Cardiac muscle cell (in vitro differentiated cells and primary cell): ENCODE data around the gene TMEM131. TPM values are rescaled to one million over a fixed set of nuclear protein-coding genes. Genes with fewer than 3 reads are reported as not detected.
"Not testable (repeated sequence)": the region's sequence is repeated elsewhere in the genome, so short reads cannot be mapped to it uniquely, and the experiment has no call there.

Source experiments
- DNase-seq, 2 donors: peaks; one replicate each; pipeline versions ENCODE4 v3.0.0 to v3.0.0-alpha.2; 2010 to 2017; ENCODE audit warnings: low read depth in 1 of 2, low spot score in 1 of 2
- H3K27ac ChIP-seq: fragments of 200-600 bp; sonication (generic); 2 replicates; pipeline ENCODE4 v1.5.1; 2016
- H3K27me3 ChIP-seq: fragments of 200-600 bp; sonication (generic); 2 replicates; pipeline ENCODE4 v1.6.0; 2016; ENCODE audit warnings: control low read depth
- H3K36me3 ChIP-seq: fragments of 200-600 bp; sonication (generic); 2 replicates; pipeline ENCODE4 v1.5.1; 2016; ENCODE audit warnings: control low read depth
- H3K4me1 ChIP-seq: fragments of 200-600 bp; sonication (generic); 2 replicates; pipeline ENCODE4 v1.8.1; 2017; ENCODE audit warnings: low read depth, mild to moderate bottlenecking, mixed run types
- H3K4me3 ChIP-seq: fragments of 200-600 bp; sonication (generic); 2 replicates; pipeline ENCODE4 v1.5.1; 2016; ENCODE audit warnings: mild to moderate bottlenecking
- H3K9me3 ChIP-seq: fragments of 200-600 bp; sonication (generic); 2 replicates; pipeline ENCODE4 v1.5.1; 2017; ENCODE audit warnings: low read depth, mild to moderate bottlenecking, control low read depth
- CTCF ChIP-seq: IDR thresholded peaks from 2 replicates; pipeline ENCODE4 v1.5.1; 2012; ENCODE audit warnings: low read depth, mild to moderate bottlenecking, low read length
- polyA plus RNA-seq: library from polyadenylated mRNA; unstranded; fragments of >200 nt; fragmentation: Nextera tagmentation; extraction: Ambion mirVana; gene quantifications from 2 replicates; pipeline ENCODE4 v1.2.1, GENCODE V29; 2016
- total RNA-seq: library from RNA; depleted of rRNA; stranded (reverse); fragments of >200 nt; gene quantifications from 2 replicates; pipeline ENCODE4 v1.2.3, GENCODE V29; 2016

Gene TMEM131
- total and polyA plus RNA-seq, 2 experiments from 2014 or later = 16.3 to 19.1 TPM

- Histone ChIP-seq H3K27me3 (no peaks in the 10 kb centered on the region), H3K36me3 (no peaks in the 10 kb centered on the region), H3K4me3 (no peak overlapping the region), H3K4me1 (no peaks in the 10 kb centered on the region), H3K27ac (no peak overlapping the region), H3K9me3 (no peaks in the 10 kb centered on the region)
- no peak for TF ChIP-seq CTCF
- DNase-seq = no peak
Measured at GRCh38 chr2:97851172-97851571, 144.6 kb downstream of the TMEM131 start.

- Histone ChIP-seq H3K9me3 (no peaks in the 10 kb centered on the region), H3K4me3 (no peak overlapping the region), H3K4me1 (no peaks in the 10 kb centered on the region), H3K27me3 (no peaks in the 10 kb centered on the region), H3K27ac (no peak overlapping the region), H3K36me3 (no peaks in the 10 kb centered on the region)
- no peak for TF ChIP-seq CTCF
- no peak for DNase-seq
Measured at GRCh38 chr2:97849881-97850528, 145.7 kb downstream of the TMEM131 start.

GRCh38 chr2:97848306-97848705, 147.4 kb downstream of the TMEM131 start:
- no peak for TF ChIP-seq CTCF
- DNase-seq = no peak
- H3K4me3 ChIP-seq = no peak overlapping the region
- no peaks in the 10 kb centered on the region for H3K9me3 ChIP-seq
- H3K27me3 ChIP-seq = no peaks in the 10 kb centered on the region
- no peak overlapping the region for H3K27ac ChIP-seq
- no peaks in the 10 kb centered on the region for H3K4me1 ChIP-seq
- no peaks in the 10 kb centered on the region for H3K36me3 ChIP-seq

GRCh38 chr2:97846716-97847115, 149.0 kb downstream of the TMEM131 start:
- H3K36me3 ChIP-seq, H3K27me3 ChIP-seq, H3K9me3 ChIP-seq, H3K4me1 ChIP-seq, H3K27ac ChIP-seq, DNase-seq, H3K4me3 ChIP-seq: not testable (repeated sequence)

- H3K27ac ChIP-seq = no peak overlapping the region
- no peaks in the 10 kb centered on the region for H3K9me3 ChIP-seq
- no peak overlapping the region for H3K4me3 ChIP-seq
- no peaks in the 10 kb centered on the region for H3K36me3 ChIP-seq
- TF ChIP-seq CTCF = no peak
- H3K27me3 ChIP-seq = no peaks in the 10 kb centered on the region
- DNase-seq = no peak
- H3K4me1 ChIP-seq = no peaks in the 10 kb centered on the region
Measured at GRCh38 chr2:97845818-97846217, 149.9 kb downstream of the TMEM131 start.

- no peaks in the 10 kb centered on the region for H3K36me3 ChIP-seq
- no peaks in the 10 kb centered on the region for H3K9me3 ChIP-seq
- no peaks in the 10 kb centered on the region for H3K27me3 ChIP-seq
- no peak overlapping the region for H3K4me3 ChIP-seq
- no peak for TF ChIP-seq CTCF
- H3K27ac ChIP-seq = no peak overlapping the region
- DNase-seq = no peak
- H3K4me1 ChIP-seq = no peaks in the 10 kb centered on the region
Measured at GRCh38 chr2:97845133-97845532, 150.6 kb downstream of the TMEM131 start.
